HG02642 (cell line): ENCODE data around the gene SLC9A3.

ENCODE experiments used
- ATAC-seq: cut with Tn5 transposase; IDR thresholded peaks from one replicate; pipeline ENCODE4 v1.9.1; 2021; ENCODE audit warnings: mild to moderate bottlenecking; ENCODE audit not compliant: unreplicated experiment, poor library complexity

Gene SLC9A3

GRCh38 chr5:423626-424261 lies 100.5 kb downstream of the SLC9A3 start:
- no peak for ATAC-seq

GRCh38 chr5:423233-423565 lies 101.0 kb downstream of the SLC9A3 start:
- no peak for ATAC-seq

GRCh38 chr5:422323-423232 lies 101.7 kb downstream of the SLC9A3 start:
- ATAC-seq = no peak

GRCh38 chr5:421901-422300 lies 102.3 kb downstream of the SLC9A3 start:
- no peak for ATAC-seq

GRCh38 chr5:421287-421880 lies 102.9 kb downstream of the SLC9A3 start:
- no peak for ATAC-seq

- ATAC-seq = no peak
Observed at GRCh38 chr5:420632-421286, 103.5 kb downstream of the SLC9A3 start.
